Left lung (tissue), 10 donors: ENCODE results near the gene DYRK1A. TPM values are rescaled to one million over a fixed set of nuclear protein-coding genes. Genes with fewer than 3 reads are reported as not detected.
"Not testable (repeated sequence)": the region's sequence is repeated elsewhere in the genome, so short reads cannot be mapped to it uniquely, and the experiment has no call there.

Source experiments
- ATAC-seq: fragments of 200-7000 bp; cut with Tn5 transposase; one replicate; pipeline ENCODE4 v1.9.1; 2020; ENCODE audit warnings: moderate library complexity
- DNase-seq, 4 donors: peaks; one replicate each; pipeline ENCODE4 v3.0.0-alpha.2; 2013 to 2020
- H3K27ac ChIP-seq, 2 donors: fragments of 200-600 bp; sonication (generic) in 1 of 2; one replicate each; pipeline versions ENCODE4 v1.5.0 to v1.8.0; 2020 to 2021
- H3K27me3 ChIP-seq, 2 donors: fragments of 200-600 bp; sonication (generic) in 1 of 2; one replicate each; pipeline versions ENCODE4 v1.5.0 to v1.8.0; 2020 to 2021
- H3K36me3 ChIP-seq, 2 donors: fragments of 200-600 bp; sonication (generic) in 1 of 2; one replicate each; pipeline versions ENCODE4 v1.5.0 to v1.8.0; 2020 to 2021
- H3K4me1 ChIP-seq, 2 donors: fragments of 200-600 bp; one replicate each; pipeline ENCODE4 v1.8.0; 2021
- H3K4me3 ChIP-seq, 2 donors: fragments of 200-600 bp; sonication (generic) in 1 of 2; one replicate each; pipeline versions ENCODE4 v1.5.0 to v1.8.0; 2020 to 2021; ENCODE audit warnings: mild to moderate bottlenecking in 1 of 2
- H3K9me3 ChIP-seq, 2 donors: fragments of 200-600 bp; sonication (generic) in 1 of 2; one replicate each; pipeline versions ENCODE4 v1.5.0 to v1.8.0; 2020 to 2021
- CTCF ChIP-seq, 2 donors: fragments of 200-600 bp; sonication (generic) in 1 of 2; IDR thresholded peaks; one replicate each; pipeline versions ENCODE4 v1.5.0 to v1.8.0; 2021; ENCODE audit warnings: antibody characterized with exemption in 2 of 2
- intact Hi-C, 2 donors: fragments of 100-400 bp; cut with DNase I; formaldehyde crosslinking; loops; one replicate each; pipeline versions ENCODE4 v1.11.2 to v1.14.2; 2022
- polyA plus RNA-seq, 6 donors: library from polyadenylated mRNA; unstranded; fragments of 120-200 nt; gene quantifications; one replicate each; pipeline ENCODE4 v1.2.1, GENCODE V29; 2013; ENCODE audit not compliant: insufficient read length in 6 of 6
- total RNA-seq, 2 donors: library from RNA; stranded (reverse); fragmentation: NEBNext Ultra II Directional; extraction: Animal tissue kit (Norgen Biotek cat#: 25700); gene quantifications; one replicate each; pipeline ENCODE4 v1.2.1, GENCODE V29; 2021
- donor health status: DM: no; HTN: yes; CAD: no.
- donor health status: DM: no; HTN: no; CAD: no.

DYRK1A gene
- total and polyA plus RNA-seq, 8 donors = 57.0 to 69.9 (median 65.8) TPM

DNA sequence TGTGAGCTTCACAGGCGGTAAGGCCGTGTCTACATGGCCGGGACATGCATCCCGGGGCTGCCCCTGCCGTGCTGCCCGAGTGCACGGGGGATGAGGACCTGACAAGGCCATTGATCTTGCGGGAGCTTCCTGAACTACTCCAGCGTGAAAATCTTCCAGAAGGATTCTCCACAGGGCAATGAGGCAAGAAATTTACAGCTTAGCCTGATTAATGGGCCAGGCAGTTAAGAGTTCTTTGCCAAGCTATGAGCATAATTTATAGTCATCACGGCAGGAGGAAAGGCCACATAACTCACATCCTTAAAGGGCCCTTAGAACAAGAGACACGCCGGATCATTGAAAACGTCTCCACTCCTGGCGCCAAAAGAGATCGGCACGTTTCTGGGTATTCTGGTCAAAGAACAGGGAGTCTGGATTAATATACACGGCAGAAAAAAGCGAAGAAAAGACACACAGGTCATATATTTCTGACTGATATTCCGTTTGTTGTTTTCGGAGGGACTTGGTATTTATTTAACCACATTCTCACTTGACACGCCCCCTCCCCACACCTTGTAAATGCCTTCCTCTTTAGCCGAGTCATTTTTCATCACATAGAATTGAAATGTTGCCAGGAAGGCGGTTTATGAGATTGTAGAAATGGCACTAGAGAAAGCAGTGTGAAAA lies 180.5 kb downstream of the DYRK1A start:
- intact Hi-C loops = no loop called here
- H3K4me1 ChIP-seq = peaks cover 5 to 16% of the 10 kb centered on the region in 2 donors
- H3K4me3 ChIP-seq = no peak overlapping the region
- H3K9me3 ChIP-seq = peaks cover 0 to 7% of the 10 kb centered on the region in 2 donors
- peaks cover 0 to 17% of the 10 kb centered on the region in 2 donors for H3K27me3 ChIP-seq
- no peak for TF ChIP-seq CTCF (IDR thresholded peaks at IDR 0.05)
- peak; percentile 38 for ATAC-seq
- DNase-seq = no peak
- H3K27ac ChIP-seq = no peak overlapping the region
- no peaks in the 10 kb centered on the region for H3K36me3 ChIP-seq

- Histone ChIP-seq H3K9me3 (peaks cover 0 to 1% of the 10 kb centered on the region in 2 donors), H3K4me3 (no peak overlapping the region), H3K36me3 (no peaks in the 10 kb centered on the region), H3K27me3 (peaks cover 0 to 17% of the 10 kb centered on the region in 2 donors), H3K27ac (no peak overlapping the region), H3K4me1 (peaks cover 5 to 16% of the 10 kb centered on the region in 2 donors)
- ATAC-seq (no peak), DNase-seq (no peak)
- intact Hi-C loops = no loop called here
- no peak for TF ChIP-seq CTCF (IDR thresholded peaks at IDR 0.05)
Observed at GRCh38 chr21:37547615-37548200, 181.1 kb downstream of the DYRK1A start.

GRCh38 chr21:37548521-37548981 lies 182.0 kb downstream of the DYRK1A start:
- intact Hi-C loops = no loop called here
- Histone ChIP-seq H3K36me3 (no peaks in the 10 kb centered on the region), H3K27ac (no peak overlapping the region), H3K9me3 (no peaks in the 10 kb centered on the region), H3K4me3 (no peak overlapping the region), H3K27me3 (peaks cover 0 to 17% of the 10 kb centered on the region in 2 donors), H3K4me1 (peaks cover 5 to 16% of the 10 kb centered on the region in 2 donors)
- no peak for DNase-seq
- ATAC-seq = no peak
- no peak for TF ChIP-seq CTCF (IDR thresholded peaks at IDR 0.05)

- H3K36me3 ChIP-seq, H3K4me3 ChIP-seq, intact Hi-C loops, ATAC-seq, DNase-seq, H3K27ac ChIP-seq, H3K9me3 ChIP-seq: not testable (repeated sequence)
- Histone ChIP-seq H3K27me3 (peaks cover 0 to 17% of the 10 kb centered on the region in 2 donors), H3K4me1 (peaks cover 5 to 16% of the 10 kb centered on the region in 2 donors)
Observed at GRCh38 chr21:37549730-37550129, 183.2 kb downstream of the DYRK1A start.

GRCh38 chr21:37550157-37550556 lies 183.6 kb downstream of the DYRK1A start:
- ATAC-seq (no peak), DNase-seq (no peak)
- Histone ChIP-seq H3K27ac (no peak overlapping the region), H3K4me3 (no peak overlapping the region), H3K27me3 (peaks cover 0 to 17% of the 10 kb centered on the region in 2 donors), H3K9me3 (no peaks in the 10 kb centered on the region), H3K36me3 (no peaks in the 10 kb centered on the region), H3K4me1 (peaks cover 5 to 16% of the 10 kb centered on the region in 2 donors)
- TF ChIP-seq CTCF (IDR thresholded peaks at IDR 0.05) = no peak
- intact Hi-C loops = no loop called here
